ENCODE results near the gene PYDC1. TPM values are rescaled to one million over a fixed set of nuclear protein-coding genes. Genes with fewer than 3 reads are reported as not detected.

Gene PYDC1
- total and polyA plus RNA-seq, 2 experiments from 2014 or later: 1.8 TPM; not detected in 1

DNA sequence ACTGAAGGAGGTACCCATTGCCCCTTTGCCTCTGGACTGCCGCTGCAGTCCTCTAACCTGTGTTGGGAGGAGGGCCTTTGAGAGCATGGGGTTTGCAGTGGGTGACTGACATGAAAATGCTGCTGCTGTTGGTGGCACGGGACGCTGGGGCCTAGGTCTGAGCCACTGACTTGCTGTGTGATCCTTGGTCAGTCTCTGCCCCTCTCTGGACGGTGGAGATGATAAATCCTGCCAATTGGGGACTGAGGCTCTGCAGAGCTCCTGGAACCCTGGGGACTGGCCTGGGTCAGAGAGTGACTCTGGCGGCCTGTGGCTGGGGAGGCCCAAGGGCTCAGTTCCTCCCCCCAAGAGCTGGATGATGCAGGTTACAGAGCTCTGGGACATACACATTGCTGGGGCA is 6.1 kb upstream of the PYDC1 start:
- Mint-ChIP-seq H3K27ac (no peak overlapping the region), H3K27me3 (ENCODE audit: insufficient read depth, low read depth, poor library complexity) (peaks cover 15% of the 10 kb centered on the region)
- no peak for DNase-seq (ENCODE audit: low spot score)

More for the DNA sequence above, 6.1 kb upstream of the PYDC1 start:
- ATAC-seq: no peak
- Mint-ChIP-seq H3K9me3 (no peaks in the 10 kb centered on the region; the same call in 2 of the 3 replicates), H3K36me3 (ENCODE audit: low read depth) (no peaks in the 10 kb centered on the region), H3K4me3 (no peak overlapping the region), H3K4me1 (no peaks in the 10 kb centered on the region)
- no peaks in the 10 kb centered on the region for H3K4me1 ChIP-seq (ENCODE audit: insufficient read depth)
- H4K20me1 ChIP-seq (replicated peaks; ENCODE audit: insufficient read depth): no peaks in the 10 kb centered on the region
- H3K79me2 ChIP-seq (replicated peaks; ENCODE audit: insufficient read depth): no peaks in the 10 kb centered on the region
- no peak overlapping the region for H3K4me3 ChIP-seq
- H3K9me2 ChIP-seq (ENCODE audit: insufficient read depth): no peaks in the 10 kb centered on the region
- no peak overlapping the region for H2AFZ ChIP-seq
- no peak overlapping the region for H3K4me2 ChIP-seq
- no peaks in the 10 kb centered on the region for H3K36me3 ChIP-seq (ENCODE audit: insufficient read depth)
- H3K27me3 ChIP-seq (ENCODE audit: insufficient read depth): peaks cover 2% of the 10 kb centered on the region
- H3K27ac ChIP-seq (ENCODE audit: low read depth): no peak overlapping the region
- H3F3A ChIP-seq (replicated peaks; ENCODE audit: low read depth): no peaks in the 10 kb centered on the region
- TF ChIP-seq JUNB (IDR thresholded peaks at IDR 0.05; ENCODE audit: unreplicated experiment) (no peak), ZNF331 (CRISPR knock-in tag; IDR thresholded peaks at IDR 0.05; ENCODE audit: low read depth) (no peak), CREB1 (CRISPR knock-in tag; IDR thresholded peaks at IDR 0.05; ENCODE audit: low read depth) (no peak), EZH2phosphoT487 (IDR thresholded peaks at IDR 0.05; ENCODE audit: unreplicated experiment) (no peak), NANOG (IDR thresholded peaks at IDR 0.05; ENCODE audit: borderline replicate concordance) (no peak), POLR2AphosphoS5 (IDR thresholded peaks at IDR 0.05; ENCODE audit: low read depth) (no peak), ZNF114 (CRISPR knock-in tag; IDR thresholded peaks at IDR 0.05) (no peak), EZH2 (IDR thresholded peaks at IDR 0.05; ENCODE audit: low read depth, unreplicated experiment) (no peak), STAT1 (IDR thresholded peaks at IDR 0.05; ENCODE audit: unreplicated experiment) (no peak)
- TF ChIP-seq, protein P1, sequence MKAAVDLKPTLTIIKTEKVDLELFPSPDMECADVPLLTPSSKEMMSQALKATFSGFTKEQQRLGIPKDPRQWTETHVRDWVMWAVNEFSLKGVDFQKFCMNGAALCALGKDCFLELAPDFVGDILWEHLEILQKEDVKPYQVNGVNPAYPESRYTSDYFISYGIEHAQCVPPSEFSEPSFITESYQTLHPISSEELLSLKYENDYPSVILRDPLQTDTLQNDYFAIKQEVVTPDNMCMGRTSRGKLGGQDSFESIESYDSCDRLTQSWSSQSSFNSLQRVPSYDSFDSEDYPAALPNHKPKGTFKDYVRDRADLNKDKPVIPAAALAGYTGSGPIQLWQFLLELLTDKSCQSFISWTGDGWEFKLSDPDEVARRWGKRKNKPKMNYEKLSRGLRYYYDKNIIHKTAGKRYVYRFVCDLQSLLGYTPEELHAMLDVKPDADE (IDR thresholded peaks at IDR 0.05): no peak
- TF ChIP-seq, protein P2, sequence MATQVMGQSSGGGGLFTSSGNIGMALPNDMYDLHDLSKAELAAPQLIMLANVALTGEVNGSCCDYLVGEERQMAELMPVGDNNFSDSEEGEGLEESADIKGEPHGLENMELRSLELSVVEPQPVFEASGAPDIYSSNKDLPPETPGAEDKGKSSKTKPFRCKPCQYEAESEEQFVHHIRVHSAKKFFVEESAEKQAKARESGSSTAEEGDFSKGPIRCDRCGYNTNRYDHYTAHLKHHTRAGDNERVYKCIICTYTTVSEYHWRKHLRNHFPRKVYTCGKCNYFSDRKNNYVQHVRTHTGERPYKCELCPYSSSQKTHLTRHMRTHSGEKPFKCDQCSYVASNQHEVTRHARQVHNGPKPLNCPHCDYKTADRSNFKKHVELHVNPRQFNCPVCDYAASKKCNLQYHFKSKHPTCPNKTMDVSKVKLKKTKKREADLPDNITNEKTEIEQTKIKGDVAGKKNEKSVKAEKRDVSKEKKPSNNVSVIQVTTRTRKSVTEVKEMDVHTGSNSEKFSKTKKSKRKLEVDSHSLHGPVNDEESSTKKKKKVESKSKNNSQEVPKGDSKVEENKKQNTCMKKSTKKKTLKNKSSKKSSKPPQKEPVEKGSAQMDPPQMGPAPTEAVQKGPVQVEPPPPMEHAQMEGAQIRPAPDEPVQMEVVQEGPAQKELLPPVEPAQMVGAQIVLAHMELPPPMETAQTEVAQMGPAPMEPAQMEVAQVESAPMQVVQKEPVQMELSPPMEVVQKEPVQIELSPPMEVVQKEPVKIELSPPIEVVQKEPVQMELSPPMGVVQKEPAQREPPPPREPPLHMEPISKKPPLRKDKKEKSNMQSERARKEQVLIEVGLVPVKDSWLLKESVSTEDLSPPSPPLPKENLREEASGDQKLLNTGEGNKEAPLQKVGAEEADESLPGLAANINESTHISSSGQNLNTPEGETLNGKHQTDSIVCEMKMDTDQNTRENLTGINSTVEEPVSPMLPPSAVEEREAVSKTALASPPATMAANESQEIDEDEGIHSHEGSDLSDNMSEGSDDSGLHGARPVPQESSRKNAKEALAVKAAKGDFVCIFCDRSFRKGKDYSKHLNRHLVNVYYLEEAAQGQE (IDR thresholded peaks at IDR 0.05; ENCODE audit: unreplicated experiment): no peak
- TF ChIP-seq, protein P3, sequence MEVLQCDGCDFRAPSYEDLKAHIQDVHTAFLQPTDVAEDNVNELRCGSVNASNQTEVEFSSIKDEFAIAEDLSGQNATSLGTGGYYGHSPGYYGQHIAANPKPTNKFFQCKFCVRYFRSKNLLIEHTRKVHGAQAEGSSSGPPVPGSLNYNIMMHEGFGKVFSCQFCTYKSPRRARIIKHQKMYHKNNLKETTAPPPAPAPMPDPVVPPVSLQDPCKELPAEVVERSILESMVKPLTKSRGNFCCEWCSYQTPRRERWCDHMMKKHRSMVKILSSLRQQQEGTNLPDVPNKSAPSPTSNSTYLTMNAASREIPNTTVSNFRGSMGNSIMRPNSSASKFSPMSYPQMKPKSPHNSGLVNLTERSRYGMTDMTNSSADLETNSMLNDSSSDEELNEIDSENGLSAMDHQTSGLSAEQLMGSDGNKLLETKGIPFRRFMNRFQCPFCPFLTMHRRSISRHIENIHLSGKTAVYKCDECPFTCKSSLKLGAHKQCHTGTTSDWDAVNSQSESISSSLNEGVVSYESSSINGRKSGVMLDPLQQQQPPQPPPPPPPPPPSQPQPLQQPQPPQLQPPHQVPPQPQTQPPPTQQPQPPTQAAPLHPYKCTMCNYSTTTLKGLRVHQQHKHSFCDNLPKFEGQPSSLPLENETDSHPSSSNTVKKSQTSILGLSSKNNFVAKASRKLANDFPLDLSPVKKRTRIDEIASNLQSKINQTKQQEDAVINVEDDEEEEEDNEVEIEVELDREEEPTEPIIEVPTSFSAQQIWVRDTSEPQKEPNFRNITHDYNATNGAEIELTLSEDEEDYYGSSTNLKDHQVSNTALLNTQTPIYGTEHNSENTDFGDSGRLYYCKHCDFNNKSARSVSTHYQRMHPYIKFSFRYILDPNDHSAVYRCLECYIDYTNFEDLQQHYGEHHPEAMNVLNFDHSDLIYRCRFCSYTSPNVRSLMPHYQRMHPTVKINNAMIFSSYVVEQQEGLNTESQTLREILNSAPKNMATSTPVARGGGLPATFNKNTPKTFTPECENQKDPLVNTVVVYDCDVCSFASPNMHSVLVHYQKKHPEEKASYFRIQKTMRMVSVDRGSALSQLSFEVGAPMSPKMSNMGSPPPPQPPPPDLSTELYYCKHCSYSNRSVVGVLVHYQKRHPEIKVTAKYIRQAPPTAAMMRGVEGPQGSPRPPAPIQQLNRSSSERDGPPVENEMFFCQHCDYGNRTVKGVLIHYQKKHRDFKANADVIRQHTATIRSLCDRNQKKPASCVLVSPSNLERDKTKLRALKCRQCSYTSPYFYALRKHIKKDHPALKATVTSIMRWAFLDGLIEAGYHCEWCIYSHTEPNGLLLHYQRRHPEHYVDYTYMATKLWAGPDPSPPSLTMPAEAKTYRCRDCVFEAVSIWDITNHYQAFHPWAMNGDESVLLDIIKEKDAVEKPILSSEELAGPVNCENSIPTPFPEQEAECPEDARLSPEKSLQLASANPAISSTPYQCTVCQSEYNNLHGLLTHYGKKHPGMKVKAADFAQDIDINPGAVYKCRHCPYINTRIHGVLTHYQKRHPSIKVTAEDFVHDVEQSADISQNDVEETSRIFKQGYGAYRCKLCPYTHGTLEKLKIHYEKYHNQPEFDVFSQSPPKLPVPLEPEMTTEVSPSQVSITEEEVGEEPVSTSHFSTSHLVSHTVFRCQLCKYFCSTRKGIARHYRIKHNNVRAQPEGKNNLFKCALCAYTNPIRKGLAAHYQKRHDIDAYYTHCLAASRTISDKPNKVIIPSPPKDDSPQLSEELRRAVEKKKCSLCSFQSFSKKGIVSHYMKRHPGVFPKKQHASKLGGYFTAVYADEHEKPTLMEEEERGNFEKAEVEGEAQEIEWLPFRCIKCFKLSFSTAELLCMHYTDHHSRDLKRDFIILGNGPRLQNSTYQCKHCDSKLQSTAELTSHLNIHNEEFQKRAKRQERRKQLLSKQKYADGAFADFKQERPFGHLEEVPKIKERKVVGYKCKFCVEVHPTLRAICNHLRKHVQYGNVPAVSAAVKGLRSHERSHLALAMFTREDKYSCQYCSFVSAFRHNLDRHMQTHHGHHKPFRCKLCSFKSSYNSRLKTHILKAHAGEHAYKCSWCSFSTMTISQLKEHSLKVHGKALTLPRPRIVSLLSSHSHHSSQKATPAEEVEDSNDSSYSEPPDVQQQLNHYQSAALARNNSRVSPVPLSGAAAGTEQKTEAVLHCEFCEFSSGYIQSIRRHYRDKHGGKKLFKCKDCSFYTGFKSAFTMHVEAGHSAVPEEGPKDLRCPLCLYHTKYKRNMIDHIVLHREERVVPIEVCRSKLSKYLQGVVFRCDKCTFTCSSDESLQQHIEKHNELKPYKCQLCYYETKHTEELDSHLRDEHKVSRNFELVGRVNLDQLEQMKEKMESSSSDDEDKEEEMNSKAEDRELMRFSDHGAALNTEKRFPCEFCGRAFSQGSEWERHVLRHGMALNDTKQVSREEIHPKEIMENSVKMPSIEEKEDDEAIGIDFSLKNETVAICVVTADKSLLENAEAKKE (CRISPR knock-in tag; IDR thresholded peaks at IDR 0.05): no peak
- TF ChIP-seq, protein P4, sequence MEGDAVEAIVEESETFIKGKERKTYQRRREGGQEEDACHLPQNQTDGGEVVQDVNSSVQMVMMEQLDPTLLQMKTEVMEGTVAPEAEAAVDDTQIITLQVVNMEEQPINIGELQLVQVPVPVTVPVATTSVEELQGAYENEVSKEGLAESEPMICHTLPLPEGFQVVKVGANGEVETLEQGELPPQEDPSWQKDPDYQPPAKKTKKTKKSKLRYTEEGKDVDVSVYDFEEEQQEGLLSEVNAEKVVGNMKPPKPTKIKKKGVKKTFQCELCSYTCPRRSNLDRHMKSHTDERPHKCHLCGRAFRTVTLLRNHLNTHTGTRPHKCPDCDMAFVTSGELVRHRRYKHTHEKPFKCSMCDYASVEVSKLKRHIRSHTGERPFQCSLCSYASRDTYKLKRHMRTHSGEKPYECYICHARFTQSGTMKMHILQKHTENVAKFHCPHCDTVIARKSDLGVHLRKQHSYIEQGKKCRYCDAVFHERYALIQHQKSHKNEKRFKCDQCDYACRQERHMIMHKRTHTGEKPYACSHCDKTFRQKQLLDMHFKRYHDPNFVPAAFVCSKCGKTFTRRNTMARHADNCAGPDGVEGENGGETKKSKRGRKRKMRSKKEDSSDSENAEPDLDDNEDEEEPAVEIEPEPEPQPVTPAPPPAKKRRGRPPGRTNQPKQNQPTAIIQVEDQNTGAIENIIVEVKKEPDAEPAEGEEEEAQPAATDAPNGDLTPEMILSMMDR (conservative IDR thresholded peaks at IDR 0.05; ENCODE audit: low read depth in 2 of 2): no peak
